HTR-8/SVneo (cell line): ENCODE results near the gene GGT6.

Experiments used
- DNase-seq: peaks from one replicate; pipeline ENCODE4 v3.0.0; 2011; ENCODE audit warnings: low spot score, mixed read lengths; ENCODE audit not compliant: insufficient read length
- FAIRE-seq: peaks from 2 replicates; lab custom pipeline; 2011; peaks lifted over from hg19 to GRCh38; lab: Jason Lieb, UNC

The GGT6 gene

GRCh38 chr17:4576729-4577322, 16.4 kb upstream of the GGT6 start:
- FAIRE-seq, result no peak

GRCh38 chr17:4576161-4576558, 15.8 kb upstream of the GGT6 start:
- DNase-seq (no peak), FAIRE-seq (no peak)

More at GRCh38 chr17:4576729-4577322, 16.4 kb upstream of the GGT6 start:
- DNase-seq, result no peak

GRCh38 chr17:4574448-4575045, 14.2 kb upstream of the GGT6 start:
- FAIRE-seq (peak; percentile 26), DNase-seq (no peak)

- DNase-seq (no peak), FAIRE-seq (no peak)
These were observed 13.3 kb upstream of the GGT6 start for GRCh38 chr17:4573669-4574068.

- no peak for DNase-seq
- FAIRE-seq, result peak; percentile 58
These were observed 12.7 kb upstream of the GGT6 start for GRCh38 chr17:4573115-4573514.

GRCh38 chr17:4572131-4572530, 11.8 kb upstream of the GGT6 start:
- DNase-seq (no peak), FAIRE-seq (no peak)

- DNase-seq, result no peak
- no peak for FAIRE-seq
These were observed 9.2 kb upstream of the GGT6 start for GRCh38 chr17:4569591-4569990.

- FAIRE-seq, result no peak
- peak; percentile 85 for DNase-seq
These were observed 6.4 kb upstream of the GGT6 start for GRCh38 chr17:4566785-4567184.

- FAIRE-seq, result peak; percentile 86
- peak; percentile 84 for DNase-seq
These were observed 5.1 kb upstream of the GGT6 start for GRCh38 chr17:4565209-4566141.

GRCh38 chr17:4562015-4562969, 1.9 kb upstream of the GGT6 start:
- no peak for DNase-seq
- FAIRE-seq, result no peak

- no peak for DNase-seq
- peak; percentile 4 for FAIRE-seq
These were observed 470 bp upstream of the GGT6 start for GRCh38 chr17:4560837-4561256.

- no peak for FAIRE-seq
- no peak for DNase-seq
These were observed 411 bp downstream of the GGT6 start for GRCh38 chr17:4559966-4560365.

GRCh38 chr17:4559139-4559791, 1.1 kb downstream of the GGT6 start:
- DNase-seq (no peak), FAIRE-seq (no peak)

GRCh38 chr17:4558347-4558971, 1.9 kb downstream of the GGT6 start:
- FAIRE-seq, result no peak
- DNase-seq, result no peak

- FAIRE-seq (no peak), DNase-seq (no peak)
These were observed 2.6 kb downstream of the GGT6 start for GRCh38 chr17:4557626-4558346.

- no peak for DNase-seq
- FAIRE-seq, result no peak
These were observed 3.4 kb downstream of the GGT6 start for GRCh38 chr17:4556996-4557395.

GRCh38 chr17:4555873-4556759, 4.3 kb downstream of the GGT6 start:
- FAIRE-seq (peak; percentile 16), DNase-seq (no peak)
